Measurements from ENCODE around the gene S100A13.

DNA sequence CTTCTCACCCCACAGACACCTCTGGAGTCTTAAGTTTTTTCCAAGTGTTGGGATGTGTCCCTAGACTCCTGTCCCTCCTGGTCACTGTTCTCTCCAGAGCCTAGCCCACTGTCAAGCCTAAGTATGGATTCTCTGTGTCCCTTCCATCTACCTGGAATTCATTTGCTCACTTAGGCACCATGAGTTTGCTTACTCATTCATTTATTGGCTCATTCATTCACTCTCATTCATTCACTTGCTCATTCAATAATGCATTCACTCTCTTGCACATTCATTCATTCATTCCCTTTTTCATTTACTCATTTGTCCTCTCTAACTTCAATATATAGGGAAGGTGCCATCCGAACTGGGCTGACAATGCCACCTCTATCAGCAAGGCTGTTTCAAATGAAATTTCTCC is 15.9 kb downstream of the S100A13 start:
- TF ChIP-seq POLR2AphosphoS5 (IDR thresholded peaks at IDR 0.05; ENCODE audit: low read depth, low read length) (no peak), POU2F2 (IDR thresholded peaks at IDR 0.05; ENCODE audit: low read depth, low read length) (no peak), POLR2A (IDR thresholded peaks at IDR 0.05; ENCODE audit: low read depth, low read length) (no peak), SPI1 (IDR thresholded peaks at IDR 0.05; ENCODE audit: low read depth, low read length) (no peak), TAF1 (IDR thresholded peaks at IDR 0.05; ENCODE audit: low read depth, low read length) (no peak)

All from GM12891 (cell line).